K562 (cell line): ENCODE data around the gene KRT80. TPM values are rescaled to one million over a fixed set of nuclear protein-coding genes. Genes with fewer than 3 reads are reported as not detected.

Experiments used
- DMBX1 ChIP-seq: fragments of 250-450 bp; sonication (Bioruptor Pico); IDR thresholded peaks from 2 replicates; pipeline ENCODE4 v1.8.0; 2022; ENCODE audit warnings: inconsistent platforms, mild to moderate bottlenecking, moderate library complexity, borderline replicate concordance
- ETV1 ChIP-seq: fragments of 450-650 bp; conservative IDR thresholded peaks from 2 replicates; pipeline ENCODE4 v1.6.1; 2016; ENCODE audit warnings: missing genetic modification characterization, control low read depth, low read depth, missing compliant biosample characterization
- HDAC2 ChIP-seq: fragments of 450-650 bp; IDR thresholded peaks from 2 replicates; pipeline ENCODE4 v1.6.1; 2016; ENCODE audit warnings: mild to moderate bottlenecking
- HDGF ChIP-seq: fragments of 450-650 bp; IDR thresholded peaks from 2 replicates; pipeline ENCODE4 v1.6.1; 2016
- MCM5 ChIP-seq: fragments of 450-650 bp; IDR thresholded peaks from 2 replicates; pipeline ENCODE4 v1.6.1; 2016; ENCODE audit warnings: low read depth
- MYBL2 ChIP-seq, 2 experiments: fragments of 450-650 bp in 1 of 2; sonication (generic) in 1 of 2; formaldehyde crosslinking in 1 of 2; IDR thresholded peaks; 2 replicates each; pipeline versions ENCODE4 v1.6.1 to v1.8.1; 2017 to 2022; ENCODE audit warnings: borderline replicate concordance in 1 of 2, inconsistent platforms in 1 of 2, low read depth in 1 of 2, mild to moderate bottlenecking in 1 of 2, missing genetic modification reagents in 1 of 2, moderate library complexity in 1 of 2
- PRPF4 ChIP-seq: fragments of 200-400 bp; formaldehyde crosslinking; IDR thresholded peaks from one replicate; pipeline ENCODE4 v1.6.1; 2017; ENCODE audit warnings: low read length, low read depth, mild to moderate bottlenecking; ENCODE audit not compliant: insufficient read depth, poor library complexity, severe bottlenecking
- RFX1 ChIP-seq: fragments of 450-650 bp; IDR thresholded peaks from 2 replicates; pipeline ENCODE4 v1.6.1; 2016; ENCODE audit warnings: mild to moderate bottlenecking, moderate library complexity
- RUNX1 ChIP-seq: sonication (generic); IDR thresholded peaks from 2 replicates; pipeline ENCODE4 v1.6.1; 2016; ENCODE audit warnings: antibody characterized with exemption, low read depth
- ZNF121 ChIP-seq: sonication (generic); formaldehyde crosslinking; conservative IDR thresholded peaks from 2 replicates; pipeline ENCODE4 v1.8.0; 2022; ENCODE audit warnings: missing genetic modification reagents
- ZNF134 ChIP-seq: fragments of 250-450 bp; sonication (Bioruptor Pico); conservative IDR thresholded peaks from 2 replicates; pipeline ENCODE4 v1.4.0; 2020
- ZNF41 ChIP-seq: fragments of 250-450 bp; sonication (Bioruptor Pico); conservative IDR thresholded peaks from 2 replicates; pipeline ENCODE4 v1.4.0; 2020; ENCODE audit warnings: mild to moderate bottlenecking
- polyA plus RNA-seq, 8 experiments: library from polyadenylated mRNA; depleted of rRNA in 4 of 8; stranded (reverse) in 5 of 8; unstranded in 3 of 8; fragments of >200 nt; fragmentation: Nextera tagmentation in 2 of 8; fragmentation: Illumina TruSeq in 1 of 8; extraction: Ambion mirVana in 2 of 8; extraction: Trizol in 1 of 8; gene quantifications; 2 replicates each; pipeline versions ENCODE4 v1.2.1 to v1.2.3, GENCODE V29; 2011 to 2014; ENCODE audit warnings: inconsistent platforms in 1 of 8, missing spikeins in 1 of 8
- total RNA-seq, 7 experiments: library from RNA; depleted of rRNA in 6 of 7; stranded (reverse); fragments of >200 nt in 6 of 7; fragmentation: Illumina TruSeq in 2 of 7; extraction: Trizol in 2 of 7; gene quantifications; 2 replicates each; pipeline versions ENCODE4 v1.2.1 to v1.2.3, GENCODE V29; 2011 to 2021; ENCODE audit warnings: low replicate concordance in 1 of 7
- TF ChIP-seq, protein P1 (sequence below): sonication (generic); formaldehyde crosslinking; IDR thresholded peaks from 2 replicates; pipeline ENCODE4 v1.8.0; 2022; ENCODE audit warnings: missing genetic modification reagents, mild to moderate bottlenecking, borderline replicate concordance
- TF ChIP-seq, protein P2 (sequence below): fragments of 450-650 bp; IDR thresholded peaks from 2 replicates; pipeline ENCODE4 v1.6.1; 2017; ENCODE audit warnings: antibody characterized with exemption, mild to moderate bottlenecking
- TF ChIP-seq, protein P3 (sequence below): sonication (generic); formaldehyde crosslinking; IDR thresholded peaks from 2 replicates; pipeline ENCODE4 v1.4.0; 2020; ENCODE audit warnings: mild to moderate bottlenecking, missing genetic modification reagents
- TF ChIP-seq, protein P4 (sequence below): fragments of 450-650 bp; IDR thresholded peaks from 2 replicates; pipeline ENCODE4 v1.6.1; 2016; ENCODE audit warnings: missing biosample characterization, missing genetic modification characterization

KRT80 gene
- total and polyA plus RNA-seq, 9 of the 15 experiments (the other 6 are each of a cell fraction or from before 2014, with no cell fraction given) = not detected

DNA sequence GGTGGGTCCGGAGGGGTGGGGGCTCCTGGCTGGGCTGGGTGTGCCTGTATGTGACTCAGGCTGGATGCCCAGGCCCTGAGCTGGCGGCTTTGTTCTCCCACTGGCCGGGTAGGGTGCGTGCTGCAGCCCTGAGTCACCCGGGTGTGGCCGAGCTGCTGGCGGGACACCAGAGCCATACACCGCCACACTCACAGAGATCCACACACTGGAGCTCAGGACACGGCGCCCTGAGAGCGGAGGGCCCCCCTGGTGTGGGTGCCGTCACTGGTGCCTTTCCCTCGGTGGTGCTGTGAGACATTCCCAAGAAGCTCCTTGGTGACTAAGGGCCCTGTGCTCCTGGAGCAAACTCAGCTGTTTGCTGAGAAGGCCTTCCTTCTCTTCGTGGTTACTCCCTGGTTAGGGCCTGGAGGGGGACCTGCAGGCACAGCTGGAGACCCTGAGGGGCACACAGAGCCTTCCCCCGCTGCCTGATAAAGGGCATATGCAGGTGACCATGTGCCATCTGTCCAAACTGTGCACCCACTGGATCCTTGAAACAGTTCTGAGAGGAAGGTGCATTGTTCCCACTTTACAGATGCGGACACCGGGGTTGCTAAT is 44.3 kb downstream of the KRT80 start (continued):
- TF ChIP-seq, protein P1, sequence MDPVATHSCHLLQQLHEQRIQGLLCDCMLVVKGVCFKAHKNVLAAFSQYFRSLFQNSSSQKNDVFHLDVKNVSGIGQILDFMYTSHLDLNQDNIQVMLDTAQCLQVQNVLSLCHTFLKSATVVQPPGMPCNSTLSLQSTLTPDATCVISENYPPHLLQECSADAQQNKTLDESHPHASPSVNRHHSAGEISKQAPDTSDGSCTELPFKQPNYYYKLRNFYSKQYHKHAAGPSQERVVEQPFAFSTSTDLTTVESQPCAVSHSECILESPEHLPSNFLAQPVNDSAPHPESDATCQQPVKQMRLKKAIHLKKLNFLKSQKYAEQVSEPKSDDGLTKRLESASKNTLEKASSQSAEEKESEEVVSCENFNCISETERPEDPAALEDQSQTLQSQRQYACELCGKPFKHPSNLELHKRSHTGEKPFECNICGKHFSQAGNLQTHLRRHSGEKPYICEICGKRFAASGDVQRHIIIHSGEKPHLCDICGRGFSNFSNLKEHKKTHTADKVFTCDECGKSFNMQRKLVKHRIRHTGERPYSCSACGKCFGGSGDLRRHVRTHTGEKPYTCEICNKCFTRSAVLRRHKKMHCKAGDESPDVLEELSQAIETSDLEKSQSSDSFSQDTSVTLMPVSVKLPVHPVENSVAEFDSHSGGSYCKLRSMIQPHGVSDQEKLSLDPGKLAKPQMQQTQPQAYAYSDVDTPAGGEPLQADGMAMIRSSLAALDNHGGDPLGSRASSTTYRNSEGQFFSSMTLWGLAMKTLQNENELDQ (CRISPR knock-in tag) = no peak
- TF ChIP-seq PRPF4 (no peak), ETV1 (tag) (no peak), ZNF121 (CRISPR knock-in tag) (peak; percentile 33; the same call in 1 of the 2 replicates), DMBX1 (CRISPR knock-in tag) (no peak), HDGF (no peak), ZNF41 (no peak), MCM5 (no peak), MYBL2 (IDR thresholded peaks at IDR 0.05; ENCODE audit: low read depth) (no peak), MYBL2 (CRISPR knock-in tag; IDR thresholded peaks at IDR 0.05; ENCODE audit: borderline replicate concordance) (no peak), HDAC2 (no peak), RFX1 (no peak), ZNF134 (CRISPR knock-in tag) (no peak), RUNX1 (no peak)
- TF ChIP-seq, protein P2, sequence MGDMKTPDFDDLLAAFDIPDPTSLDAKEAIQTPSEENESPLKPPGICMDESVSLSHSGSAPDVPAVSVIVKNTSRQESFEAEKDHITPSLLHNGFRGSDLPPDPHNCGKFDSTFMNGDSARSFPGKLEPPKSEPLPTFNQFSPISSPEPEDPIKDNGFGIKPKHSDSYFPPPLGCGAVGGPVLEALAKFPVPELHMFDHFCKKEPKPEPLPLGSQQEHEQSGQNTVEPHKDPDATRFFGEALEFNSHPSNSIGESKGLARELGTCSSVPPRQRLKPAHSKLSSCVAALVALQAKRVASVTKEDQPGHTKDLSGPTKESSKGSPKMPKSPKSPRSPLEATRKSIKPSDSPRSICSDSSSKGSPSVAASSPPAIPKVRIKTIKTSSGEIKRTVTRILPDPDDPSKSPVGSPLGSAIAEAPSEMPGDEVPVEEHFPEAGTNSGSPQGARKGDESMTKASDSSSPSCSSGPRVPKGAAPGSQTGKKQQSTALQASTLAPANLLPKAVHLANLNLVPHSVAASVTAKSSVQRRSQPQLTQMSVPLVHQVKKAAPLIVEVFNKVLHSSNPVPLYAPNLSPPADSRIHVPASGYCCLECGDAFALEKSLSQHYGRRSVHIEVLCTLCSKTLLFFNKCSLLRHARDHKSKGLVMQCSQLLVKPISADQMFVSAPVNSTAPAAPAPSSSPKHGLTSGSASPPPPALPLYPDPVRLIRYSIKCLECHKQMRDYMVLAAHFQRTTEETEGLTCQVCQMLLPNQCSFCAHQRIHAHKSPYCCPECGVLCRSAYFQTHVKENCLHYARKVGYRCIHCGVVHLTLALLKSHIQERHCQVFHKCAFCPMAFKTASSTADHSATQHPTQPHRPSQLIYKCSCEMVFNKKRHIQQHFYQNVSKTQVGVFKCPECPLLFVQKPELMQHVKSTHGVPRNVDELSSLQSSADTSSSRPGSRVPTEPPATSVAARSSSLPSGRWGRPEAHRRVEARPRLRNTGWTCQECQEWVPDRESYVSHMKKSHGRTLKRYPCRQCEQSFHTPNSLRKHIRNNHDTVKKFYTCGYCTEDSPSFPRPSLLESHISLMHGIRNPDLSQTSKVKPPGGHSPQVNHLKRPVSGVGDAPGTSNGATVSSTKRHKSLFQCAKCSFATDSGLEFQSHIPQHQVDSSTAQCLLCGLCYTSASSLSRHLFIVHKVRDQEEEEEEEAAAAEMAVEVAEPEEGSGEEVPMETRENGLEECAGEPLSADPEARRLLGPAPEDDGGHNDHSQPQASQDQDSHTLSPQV = 0 out of 2 replicates have a peak, but pooled peaks have one; percentile 22
- TF ChIP-seq, protein P3, sequence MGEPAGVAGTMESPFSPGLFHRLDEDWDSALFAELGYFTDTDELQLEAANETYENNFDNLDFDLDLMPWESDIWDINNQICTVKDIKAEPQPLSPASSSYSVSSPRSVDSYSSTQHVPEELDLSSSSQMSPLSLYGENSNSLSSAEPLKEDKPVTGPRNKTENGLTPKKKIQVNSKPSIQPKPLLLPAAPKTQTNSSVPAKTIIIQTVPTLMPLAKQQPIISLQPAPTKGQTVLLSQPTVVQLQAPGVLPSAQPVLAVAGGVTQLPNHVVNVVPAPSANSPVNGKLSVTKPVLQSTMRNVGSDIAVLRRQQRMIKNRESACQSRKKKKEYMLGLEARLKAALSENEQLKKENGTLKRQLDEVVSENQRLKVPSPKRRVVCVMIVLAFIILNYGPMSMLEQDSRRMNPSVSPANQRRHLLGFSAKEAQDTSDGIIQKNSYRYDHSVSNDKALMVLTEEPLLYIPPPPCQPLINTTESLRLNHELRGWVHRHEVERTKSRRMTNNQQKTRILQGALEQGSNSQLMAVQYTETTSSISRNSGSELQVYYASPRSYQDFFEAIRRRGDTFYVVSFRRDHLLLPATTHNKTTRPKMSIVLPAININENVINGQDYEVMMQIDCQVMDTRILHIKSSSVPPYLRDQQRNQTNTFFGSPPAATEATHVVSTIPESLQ = no peak
- TF ChIP-seq, protein P4, sequence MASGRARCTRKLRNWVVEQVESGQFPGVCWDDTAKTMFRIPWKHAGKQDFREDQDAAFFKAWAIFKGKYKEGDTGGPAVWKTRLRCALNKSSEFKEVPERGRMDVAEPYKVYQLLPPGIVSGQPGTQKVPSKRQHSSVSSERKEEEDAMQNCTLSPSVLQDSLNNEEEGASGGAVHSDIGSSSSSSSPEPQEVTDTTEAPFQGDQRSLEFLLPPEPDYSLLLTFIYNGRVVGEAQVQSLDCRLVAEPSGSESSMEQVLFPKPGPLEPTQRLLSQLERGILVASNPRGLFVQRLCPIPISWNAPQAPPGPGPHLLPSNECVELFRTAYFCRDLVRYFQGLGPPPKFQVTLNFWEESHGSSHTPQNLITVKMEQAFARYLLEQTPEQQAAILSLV = no peak
